Activated naive CD4-positive, alpha-beta T cell treated with anti-CD3 and anti-CD28 coated beads for 36 hours (primary cell): ENCODE results near the gene ITGB1. TPM values are rescaled to one million over a fixed set of nuclear protein-coding genes. Genes with fewer than 3 reads are reported as not detected.
"Not testable (repeated sequence)": the region's sequence is repeated elsewhere in the genome, so short reads cannot be mapped to it uniquely, and the experiment has no call there.

ENCODE experiments used
- CTCF ChIA-PET: fragments of 350-600 bp; sonication (Branson Sonifier 250); formaldehyde crosslinking; loops from one replicate; lab custom pipeline; 2021; ENCODE audit warnings: antibody characterized with exemption; lab: Charles Lee
- DNase-seq: peaks from one replicate; pipeline ENCODE4 v3.0.0-alpha.2; 2020
- H3K27ac Mint-ChIP-seq: one replicate; pipeline ENCODE4 v1.8.0; 2021; ENCODE audit warnings: mild to moderate bottlenecking, mixed read lengths
- H3K27me3 Mint-ChIP-seq: one replicate; pipeline ENCODE4 v1.8.0; 2021; ENCODE audit warnings: low read depth, mixed read lengths
- H3K36me3 Mint-ChIP-seq: one replicate; pipeline ENCODE4 v1.8.0; 2021; ENCODE audit warnings: low read depth, mixed read lengths
- H3K4me1 Mint-ChIP-seq: one replicate; pipeline ENCODE4 v1.8.0; 2021; ENCODE audit warnings: low read depth, mixed read lengths
- H3K4me3 Mint-ChIP-seq: one replicate; pipeline ENCODE4 v1.8.0; 2021; ENCODE audit warnings: mild to moderate bottlenecking, moderate library complexity, mixed read lengths
- H3K9me3 Mint-ChIP-seq: one replicate; pipeline ENCODE4 v1.8.0; 2021; ENCODE audit warnings: mixed read lengths
- intact Hi-C: fragments of 100-400 bp; cut with micrococcal nuclease; formaldehyde crosslinking; loops from one replicate; pipeline ENCODE4 v1.15.1; 2023
- total RNA-seq, 2 experiments: library from RNA; stranded (reverse); gene quantifications; one replicate each; pipeline ENCODE4 v1.2.3, GENCODE V29; 2021

The ITGB1 gene
- total RNA-seq, 2 experiments from 2014 or later = 30.3 to 34.5 TPM

- intact Hi-C loops, H3K9me3 Mint-ChIP-seq, CTCF ChIA-PET, H3K4me1 Mint-ChIP-seq, H3K27me3 Mint-ChIP-seq, DNase-seq, H3K4me3 Mint-ChIP-seq, H3K27ac Mint-ChIP-seq: not testable (repeated sequence)
- peaks cover 57% of the 10 kb centered on the region for H3K36me3 Mint-ChIP-seq
These were observed 40.2 kb downstream of the ITGB1 start for GRCh38 chr10:32917817-32918216.

DNA sequence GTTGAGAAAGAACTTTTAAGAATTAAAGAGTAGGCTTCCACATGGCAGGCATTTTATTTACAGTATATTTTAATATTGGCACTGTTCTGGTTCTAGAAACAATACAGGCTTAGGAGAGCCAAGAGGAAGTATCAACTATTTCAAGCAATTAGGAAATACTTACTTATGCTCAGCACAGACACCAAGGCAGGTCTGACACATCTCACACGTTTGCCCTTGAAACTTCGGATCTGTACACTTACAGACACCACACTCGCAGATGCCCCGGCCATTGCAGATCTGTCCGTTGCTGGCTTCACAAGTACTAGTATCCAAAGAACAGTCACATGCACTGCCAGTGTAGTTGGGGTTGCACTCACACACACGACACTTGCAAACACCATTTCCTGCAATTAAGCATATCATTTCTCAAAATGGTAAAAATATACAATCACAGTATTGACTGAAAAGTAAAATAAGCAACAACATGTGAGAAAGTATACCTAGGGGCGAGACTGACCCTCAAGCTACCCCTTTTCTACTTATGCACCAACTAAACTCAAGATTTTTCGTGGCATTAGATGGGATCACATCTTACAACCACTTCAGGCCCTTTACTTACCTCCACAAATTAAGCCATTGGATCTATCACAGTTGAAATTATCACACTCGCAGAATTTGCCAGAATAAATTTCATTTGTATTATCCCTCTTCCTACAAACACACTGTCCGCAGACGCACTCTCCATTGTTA, 46.6 kb downstream of the ITGB1 start:
- DNase-seq = no peak
- no peaks in the 10 kb centered on the region for H3K4me1 Mint-ChIP-seq
- no peak overlapping the region for H3K27ac Mint-ChIP-seq
- CTCF ChIA-PET = interaction anchor here (1.1 kb wide), 1 partner anchor 81 kb away, joined by 3 read pairs; no protein-coding TSS in a partner anchor
- peaks cover 49% of the 10 kb centered on the region for H3K36me3 Mint-ChIP-seq
- intact Hi-C loops = no loop called here
- no peaks in the 10 kb centered on the region for H3K27me3 Mint-ChIP-seq
- H3K4me3 Mint-ChIP-seq = no peak overlapping the region
- H3K9me3 Mint-ChIP-seq = no peaks in the 10 kb centered on the region

GRCh38 chr10:32909970-32910369, 48.1 kb downstream of the ITGB1 start:
- not testable (repeated sequence) for H3K4me3 Mint-ChIP-seq, DNase-seq

GRCh38 chr10:32909456-32909855, 48.6 kb downstream of the ITGB1 start:
- DNase-seq = no peak
- H3K27ac Mint-ChIP-seq = no peak overlapping the region
- H3K9me3 Mint-ChIP-seq = no peaks in the 10 kb centered on the region
- intact Hi-C loops = no loop called here
- peaks cover 30% of the 10 kb centered on the region for H3K36me3 Mint-ChIP-seq
- H3K4me3 Mint-ChIP-seq = no peak overlapping the region
- CTCF ChIA-PET = no interaction called here
- H3K27me3 Mint-ChIP-seq = no peaks in the 10 kb centered on the region
- no peaks in the 10 kb centered on the region for H3K4me1 Mint-ChIP-seq

More at GRCh38 chr10:32909970-32910369, 48.1 kb downstream of the ITGB1 start:
- CTCF ChIA-PET, intact Hi-C loops, H3K27ac Mint-ChIP-seq, H3K27me3 Mint-ChIP-seq, H3K9me3 Mint-ChIP-seq, H3K4me1 Mint-ChIP-seq: not testable (repeated sequence)
- H3K36me3 Mint-ChIP-seq = peaks cover 35% of the 10 kb centered on the region

DNA sequence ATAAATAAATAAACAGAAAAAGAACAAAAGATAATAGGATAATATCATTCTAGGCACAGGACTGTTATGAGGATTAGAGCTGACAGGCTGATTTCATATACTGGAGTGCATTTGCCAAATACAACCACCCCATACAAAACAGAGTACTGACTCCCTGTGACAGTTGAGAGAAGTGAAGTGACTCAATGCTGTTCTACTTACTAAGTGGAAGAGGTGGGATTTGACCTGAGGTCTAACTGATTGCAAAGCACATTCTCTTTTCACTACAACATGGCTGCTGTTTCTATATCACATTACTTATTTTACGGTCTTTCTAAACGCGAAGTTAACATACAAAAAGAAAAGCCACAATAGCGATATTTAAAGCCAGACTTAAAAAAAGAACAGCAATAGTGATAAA, 51.4 kb downstream of the ITGB1 start:
- H3K9me3 Mint-ChIP-seq = no peaks in the 10 kb centered on the region
- CTCF ChIA-PET = no interaction called here
- H3K4me1 Mint-ChIP-seq = no peaks in the 10 kb centered on the region
- peaks cover 18% of the 10 kb centered on the region for H3K36me3 Mint-ChIP-seq
- H3K4me3 Mint-ChIP-seq = no peak overlapping the region
- no peak overlapping the region for H3K27ac Mint-ChIP-seq
- DNase-seq = no peak
- intact Hi-C loops = no loop called here
- no peaks in the 10 kb centered on the region for H3K27me3 Mint-ChIP-seq

GRCh38 chr10:32905466-32905865, 52.6 kb downstream of the ITGB1 start:
- peaks cover 14% of the 10 kb centered on the region for H3K36me3 Mint-ChIP-seq
- H3K9me3 Mint-ChIP-seq = no peaks in the 10 kb centered on the region
- H3K27ac Mint-ChIP-seq = no peak overlapping the region
- H3K27me3 Mint-ChIP-seq = no peaks in the 10 kb centered on the region
- CTCF ChIA-PET = no interaction called here
- DNase-seq = no peak
- H3K4me3 Mint-ChIP-seq = no peak overlapping the region
- intact Hi-C loops = no loop called here
- no peaks in the 10 kb centered on the region for H3K4me1 Mint-ChIP-seq

DNA sequence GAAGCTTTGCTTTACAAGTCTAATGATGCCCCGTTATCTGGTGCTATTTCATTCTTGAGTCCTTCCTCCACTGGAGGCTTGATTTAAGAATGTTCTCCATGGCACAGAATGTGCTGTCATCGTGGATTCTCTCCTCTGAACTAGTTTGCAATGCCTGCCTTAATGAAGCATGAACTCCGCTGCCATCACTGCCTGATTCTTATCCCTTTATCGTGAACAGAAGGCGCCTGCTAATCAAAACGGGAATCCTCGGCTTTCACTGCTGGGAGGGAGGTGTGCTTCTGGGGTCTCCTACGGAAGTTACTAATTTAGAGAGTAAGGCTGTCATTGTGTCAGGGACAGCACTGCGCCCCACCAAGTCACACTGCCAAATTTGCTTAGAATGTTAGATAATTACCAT, 56.2 kb downstream of the ITGB1 start:
- Mint-ChIP-seq H3K9me3 (no peaks in the 10 kb centered on the region), H3K4me1 (no peaks in the 10 kb centered on the region), H3K4me3 (no peak overlapping the region), H3K36me3 (peaks cover 6% of the 10 kb centered on the region), H3K27ac (no peak overlapping the region), H3K27me3 (no peaks in the 10 kb centered on the region)
- intact Hi-C loops = no loop called here
- CTCF ChIA-PET = no interaction called here
- no peak for DNase-seq

DNA sequence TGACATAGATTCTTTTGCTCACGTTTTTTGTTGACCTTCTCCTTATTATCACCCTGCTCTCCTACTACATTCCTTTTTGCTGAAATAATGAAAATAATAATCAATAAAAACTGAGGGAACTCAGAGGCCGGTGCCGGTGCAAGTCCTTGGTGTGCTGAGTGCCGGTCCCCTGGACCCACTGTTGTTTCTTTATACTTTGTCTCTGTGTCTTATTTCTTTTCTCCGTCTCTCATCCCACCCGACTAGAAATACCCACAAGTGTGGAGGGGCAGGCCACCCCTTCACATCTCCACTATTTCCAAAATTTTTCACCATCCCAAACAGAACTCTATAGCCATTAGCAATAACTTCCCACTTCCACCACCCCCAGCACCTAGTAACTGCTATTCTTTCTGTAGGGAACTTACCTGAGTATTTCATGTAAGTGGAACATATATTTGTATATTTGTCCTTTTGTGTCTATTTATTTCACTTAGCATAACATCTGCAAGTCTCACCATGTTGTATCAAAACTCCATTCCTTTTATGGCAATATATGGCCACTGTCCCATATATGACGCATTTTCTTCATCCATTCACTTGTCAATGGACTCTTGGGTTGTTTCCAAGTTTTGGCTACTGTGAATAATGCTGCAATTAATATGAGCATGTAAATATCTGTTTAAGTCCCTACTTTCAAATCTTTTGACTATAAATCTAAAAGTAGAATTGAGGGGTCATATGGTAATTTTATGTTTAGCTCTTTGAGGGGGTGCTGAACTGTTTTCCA, 62.6 kb downstream of the ITGB1 start:
- H3K4me3 Mint-ChIP-seq, DNase-seq, intact Hi-C loops, H3K9me3 Mint-ChIP-seq, H3K36me3 Mint-ChIP-seq, H3K27me3 Mint-ChIP-seq, CTCF ChIA-PET, H3K4me1 Mint-ChIP-seq, H3K27ac Mint-ChIP-seq: not testable (repeated sequence)

- H3K36me3 Mint-ChIP-seq = peaks cover 7% of the 10 kb centered on the region
- no peaks in the 10 kb centered on the region for H3K27me3 Mint-ChIP-seq
- H3K9me3 Mint-ChIP-seq = no peaks in the 10 kb centered on the region
- peaks cover 4% of the 10 kb centered on the region for H3K4me1 Mint-ChIP-seq
- no peak overlapping the region for H3K4me3 Mint-ChIP-seq
- intact Hi-C loops = no loop called here
- no peak for DNase-seq
- H3K27ac Mint-ChIP-seq = no peak overlapping the region
- CTCF ChIA-PET = no interaction called here
These were observed 63.9 kb downstream of the ITGB1 start for GRCh38 chr10:32893916-32894664.

- Mint-ChIP-seq H3K36me3 (peaks cover 7% of the 10 kb centered on the region), H3K27ac (no peak overlapping the region), H3K9me3 (no peaks in the 10 kb centered on the region), H3K27me3 (no peaks in the 10 kb centered on the region), H3K4me3 (no peak overlapping the region), H3K4me1 (peaks cover 4% of the 10 kb centered on the region)
- DNase-seq = no peak
- CTCF ChIA-PET = no interaction called here
- intact Hi-C loops = no loop called here
These were observed 64.6 kb downstream of the ITGB1 start for GRCh38 chr10:32893434-32893833.

- intact Hi-C loops = no loop called here
- Mint-ChIP-seq H3K4me1 (peaks cover 4% of the 10 kb centered on the region), H3K27ac (no peak overlapping the region), H3K36me3 (peaks cover 2% of the 10 kb centered on the region), H3K9me3 (no peaks in the 10 kb centered on the region), H3K27me3 (no peaks in the 10 kb centered on the region), H3K4me3 (no peak overlapping the region)
- no peak for DNase-seq
- CTCF ChIA-PET = no interaction called here
These were observed 66.8 kb downstream of the ITGB1 start for GRCh38 chr10:32891261-32891660.

- Mint-ChIP-seq H3K4me3 (no peak overlapping the region), H3K27ac (no peak overlapping the region), H3K36me3 (no peaks in the 10 kb centered on the region), H3K4me1 (peaks cover 4% of the 10 kb centered on the region), H3K9me3 (no peaks in the 10 kb centered on the region), H3K27me3 (no peaks in the 10 kb centered on the region)
- CTCF ChIA-PET = no interaction called here
- no peak for DNase-seq
- intact Hi-C loops = no loop called here
These were observed 67.6 kb downstream of the ITGB1 start for GRCh38 chr10:32890444-32890843.
